ENCODE results near the gene NRXN2.
A peak's percentile ranks its signal among the peaks of the same experiment; 100 is the strongest.

Gene NRXN2

GRCh38 chr11:64724863-64725532 lies 2.0 kb upstream of the NRXN2 start:
- no peak for TF ChIP-seq EZH2phosphoT487 (IDR thresholded peaks at IDR 0.05; ENCODE audit: borderline replicate concordance, low read length)
- TF ChIP-seq CTCF (IDR thresholded peaks at IDR 0.05; ENCODE audit: low read depth, low read length, poor library complexity, severe bottlenecking), result no peak
- H4K20me1 ChIP-seq (ENCODE audit: control insufficient read depth, insufficient read depth, low read depth, low read length), result no peaks in the 10 kb centered on the region
- H3K79me2 ChIP-seq (ENCODE audit: control insufficient read depth, low read length), result no peaks in the 10 kb centered on the region
- no peak overlapping the region for H3K4me3 ChIP-seq (ENCODE audit: low read length)
- H3K27me3 ChIP-seq (ENCODE audit: control insufficient read depth, low read length), result peaks cover 26% of the 10 kb centered on the region
- H3K4me1 ChIP-seq (ENCODE audit: control insufficient read depth, low read length), result peaks cover 13% of the 10 kb centered on the region
- no peaks in the 10 kb centered on the region for H3F3A ChIP-seq (ENCODE audit: control insufficient read depth, insufficient read depth)
- H3K27ac ChIP-seq (ENCODE audit: low read depth, low read length), result no peak overlapping the region
- peaks cover 4% of the 10 kb centered on the region for H3K36me3 ChIP-seq (ENCODE audit: control insufficient read depth, low read length)
- H3K9me3 ChIP-seq (ENCODE audit: control insufficient read depth, insufficient read depth, low read length), result no peaks in the 10 kb centered on the region
- no peak overlapping the region for H3K4me2 ChIP-seq (ENCODE audit: low read length)
- no peaks in the 10 kb centered on the region for H3K9me2 ChIP-seq (replicated peaks; ENCODE audit: control insufficient read depth, low read length)

GRCh38 chr11:64723907-64724862 lies 1.2 kb upstream of the NRXN2 start:
- no peaks in the 10 kb centered on the region for H3K9me2 ChIP-seq (replicated peaks; ENCODE audit: control insufficient read depth, low read length)
- peaks cover 34% of the 10 kb centered on the region for H3K27me3 ChIP-seq (ENCODE audit: control insufficient read depth, low read length)
- H3K27ac ChIP-seq (ENCODE audit: low read depth, low read length), result no peak overlapping the region
- H3K79me2 ChIP-seq (ENCODE audit: control insufficient read depth, low read length), result no peaks in the 10 kb centered on the region
- peak overlapping the region; percentile 96 for H3K4me2 ChIP-seq (ENCODE audit: low read length)
- H3K4me3 ChIP-seq (ENCODE audit: low read length), result peak overlapping the region; percentile 85
- TF ChIP-seq CTCF (IDR thresholded peaks at IDR 0.05; ENCODE audit: low read depth, low read length, poor library complexity, severe bottlenecking), result no peak
- peaks cover 13% of the 10 kb centered on the region for H3K4me1 ChIP-seq (ENCODE audit: control insufficient read depth, low read length)
- H3K9me3 ChIP-seq (ENCODE audit: control insufficient read depth, insufficient read depth, low read length), result no peaks in the 10 kb centered on the region
- peaks cover 3% of the 10 kb centered on the region; the same call in 1 of the 2 replicates for H3K36me3 ChIP-seq (ENCODE audit: control insufficient read depth, low read length)
- no peaks in the 10 kb centered on the region for H3F3A ChIP-seq (ENCODE audit: control insufficient read depth, insufficient read depth)
- no peaks in the 10 kb centered on the region for H4K20me1 ChIP-seq (ENCODE audit: control insufficient read depth, insufficient read depth, low read depth, low read length)

- Histone ChIP-seq H3F3A (ENCODE audit: control insufficient read depth, insufficient read depth) (no peaks in the 10 kb centered on the region), H3K4me1 (ENCODE audit: control insufficient read depth, low read length) (peaks cover 13% of the 10 kb centered on the region), H3K36me3 (ENCODE audit: control insufficient read depth, low read length) (no peaks in the 10 kb centered on the region), H3K4me3 (ENCODE audit: low read length) (no peak overlapping the region), H3K27me3 (ENCODE audit: control insufficient read depth, low read length) (peaks cover 50% of the 10 kb centered on the region), H3K9me3 (ENCODE audit: control insufficient read depth, insufficient read depth, low read length) (no peaks in the 10 kb centered on the region), H3K4me2 (ENCODE audit: low read length) (no peak overlapping the region), H3K27ac (ENCODE audit: low read depth, low read length) (no peak overlapping the region), H3K9me2 (replicated peaks; ENCODE audit: control insufficient read depth, low read length) (no peaks in the 10 kb centered on the region), H4K20me1 (ENCODE audit: control insufficient read depth, insufficient read depth, low read depth, low read length) (no peaks in the 10 kb centered on the region), H3K79me2 (ENCODE audit: control insufficient read depth, low read length) (no peaks in the 10 kb centered on the region)
- TF ChIP-seq CTCF (IDR thresholded peaks at IDR 0.05; ENCODE audit: low read depth, low read length, poor library complexity, severe bottlenecking) (no peak), EZH2phosphoT487 (IDR thresholded peaks at IDR 0.05; ENCODE audit: borderline replicate concordance, low read length) (no peak)
Observed at GRCh38 chr11:64722141-64723065, 594 bp downstream of the NRXN2 start.
